HEK293 (cell line): ENCODE measurements around the gene ANAPC16.

Experiments
- BCL11A ChIP-seq: fragments of 450-650 bp; formaldehyde crosslinking; IDR thresholded peaks from 2 replicates; pipeline ENCODE4 v1.5.1; 2016; ENCODE audit warnings: low read depth, missing biosample characterization, missing genetic modification characterization
- EGR2 ChIP-seq: fragments of 450-650 bp; formaldehyde crosslinking; IDR thresholded peaks from 2 replicates; pipeline ENCODE4 v1.5.1; 2016; ENCODE audit warnings: low read depth, missing biosample characterization, missing genetic modification characterization
- HOXD13 ChIP-seq: sonication (generic); formaldehyde crosslinking; IDR thresholded peaks from 2 replicates; pipeline ENCODE4 v1.8.0; 2022; ENCODE audit warnings: missing genetic modification reagents, borderline replicate concordance
- IKZF3 ChIP-seq: fragments of 450-650 bp; IDR thresholded peaks from 2 replicates; pipeline ENCODE4 v1.5.0; 2018; ENCODE audit warnings: missing biosample characterization, mild to moderate bottlenecking, missing genetic modification characterization, moderate library complexity
- RBAK ChIP-seq: fragments of 450-650 bp; formaldehyde crosslinking; IDR thresholded peaks from 2 replicates; pipeline ENCODE4 v1.5.1; 2016; ENCODE audit warnings: missing biosample characterization, missing genetic modification characterization
- SCRT2 ChIP-seq: fragments of 450-650 bp; formaldehyde crosslinking; IDR thresholded peaks from 2 replicates; pipeline ENCODE4 v1.5.1; 2016; ENCODE audit warnings: missing biosample characterization, missing genetic modification characterization
- ZBTB48 ChIP-seq: fragments of 450-650 bp; formaldehyde crosslinking; IDR thresholded peaks from 2 replicates; pipeline ENCODE4 v1.5.1; 2016; ENCODE audit warnings: missing biosample characterization, missing genetic modification characterization
- ZBTB8A ChIP-seq: fragments of 450-650 bp; formaldehyde crosslinking; IDR thresholded peaks from 2 replicates; pipeline ENCODE4 v1.5.1; 2016; ENCODE audit warnings: missing biosample characterization, missing genetic modification characterization
- ZFP37 ChIP-seq: fragments of 450-650 bp; formaldehyde crosslinking; IDR thresholded peaks from 2 replicates; pipeline ENCODE4 v1.5.1; 2016; ENCODE audit warnings: missing biosample characterization, missing genetic modification characterization
- ZFP41 ChIP-seq: fragments of 450-650 bp; formaldehyde crosslinking; IDR thresholded peaks from 2 replicates; pipeline ENCODE4 v1.5.1; 2016; ENCODE audit warnings: missing biosample characterization, missing genetic modification characterization, borderline replicate concordance
- ZNF112 ChIP-seq: fragments of 450-650 bp; formaldehyde crosslinking; IDR thresholded peaks from 2 replicates; pipeline ENCODE4 v1.5.0; 2017; ENCODE audit warnings: missing biosample characterization, missing genetic modification characterization
- ZNF16 ChIP-seq: fragments of 450-650 bp; formaldehyde crosslinking; IDR thresholded peaks from 2 replicates; pipeline ENCODE4 v1.5.1; 2016; ENCODE audit warnings: low read depth, missing biosample characterization, missing genetic modification characterization
- ZNF221 ChIP-seq: fragments of 450-650 bp; formaldehyde crosslinking; IDR thresholded peaks from 2 replicates; pipeline ENCODE4 v1.5.1; 2017; ENCODE audit warnings: missing biosample characterization, missing genetic modification characterization, borderline replicate concordance
- ZNF37A ChIP-seq: fragments of 450-650 bp; IDR thresholded peaks from 2 replicates; pipeline ENCODE4 v1.5.1; 2018; ENCODE audit warnings: missing biosample characterization, missing genetic modification characterization
- ZNF549 ChIP-seq: fragments of 450-650 bp; IDR thresholded peaks from 2 replicates; pipeline ENCODE4 v1.5.1; 2018; ENCODE audit warnings: missing biosample characterization, missing genetic modification characterization, mild to moderate bottlenecking, inconsistent platforms, moderate library complexity
- ZNF585B ChIP-seq: fragments of 450-650 bp; formaldehyde crosslinking; IDR thresholded peaks from 2 replicates; pipeline ENCODE4 v1.5.1; 2016; ENCODE audit warnings: missing biosample characterization, missing genetic modification characterization
- ZNF830 ChIP-seq: fragments of 450-650 bp; IDR thresholded peaks from 2 replicates; pipeline ENCODE4 v1.5.0; 2018; ENCODE audit warnings: missing biosample characterization, missing genetic modification characterization, low read depth, mild to moderate bottlenecking, moderate library complexity
- ZXDB ChIP-seq: fragments of 450-650 bp; formaldehyde crosslinking; IDR thresholded peaks from 2 replicates; pipeline ENCODE4 v1.5.1; 2016; ENCODE audit warnings: missing biosample characterization, missing genetic modification characterization
- TF ChIP-seq, protein P1 (sequence below): fragments of 450-650 bp; formaldehyde crosslinking; IDR thresholded peaks from 2 replicates; pipeline ENCODE4 v1.5.1; 2016; ENCODE audit warnings: missing biosample characterization, missing genetic modification characterization
- TF ChIP-seq, protein P2 (sequence below): fragments of 450-650 bp; formaldehyde crosslinking; IDR thresholded peaks from 2 replicates; pipeline ENCODE4 v1.5.1; 2017; ENCODE audit warnings: missing biosample characterization, missing genetic modification characterization
- TF ChIP-seq, protein P3 (sequence below): fragments of 450-650 bp; formaldehyde crosslinking; IDR thresholded peaks from 2 replicates; pipeline ENCODE4 v1.5.1; 2016; ENCODE audit warnings: missing biosample characterization, missing genetic modification characterization, low read depth
- TF ChIP-seq, protein P4 (sequence below): fragments of 450-650 bp; formaldehyde crosslinking; IDR thresholded peaks from 2 replicates; pipeline ENCODE4 v1.5.1; 2016; ENCODE audit warnings: missing biosample characterization, missing genetic modification characterization
- TF ChIP-seq, protein P5 (sequence below): fragments of 450-650 bp; formaldehyde crosslinking; IDR thresholded peaks from 2 replicates; pipeline ENCODE4 v1.5.1; 2016; ENCODE audit warnings: missing biosample characterization, missing genetic modification characterization, borderline replicate concordance

ANAPC16 gene

DNA sequence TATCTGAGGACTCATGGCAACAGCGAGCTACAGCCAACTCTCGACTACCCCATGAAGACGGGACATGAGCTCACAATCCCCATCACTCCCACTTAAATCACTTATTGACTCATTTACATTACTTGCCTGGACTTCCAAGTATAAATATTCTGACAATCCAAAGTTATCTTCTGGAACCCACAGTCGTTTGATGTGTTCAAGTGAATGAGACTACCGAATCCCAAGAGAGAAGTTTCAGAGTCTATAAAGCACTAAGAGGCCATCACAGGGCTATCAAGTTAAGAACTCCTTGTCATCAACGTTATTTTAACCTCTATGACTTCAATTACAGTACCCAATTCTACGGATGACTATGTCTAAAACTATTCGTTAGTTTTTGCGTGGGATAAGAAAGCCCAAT, 11.5 kb upstream of the ANAPC16 start (continued):
- TF ChIP-seq SCRT2 (tag by site-specific recombination) (peak; percentile 68), ZBTB48 (no peak), RBAK (tag by site-specific recombination) (no peak), ZNF37A (no peak), BCL11A (peak; percentile 98), ZNF585B (no peak), IKZF3 (tag by site-specific recombination) (peak; percentile 47; the same call in 1 of the 2 replicates), ZBTB8A (0 out of 2 replicates have a peak, but pooled peaks have one; percentile 13), ZFP37 (tag by site-specific recombination) (no peak), HOXD13 (CRISPR knock-in tag) (no peak), ZNF549 (tag by site-specific recombination) (no peak), ZNF112 (tag by site-specific recombination) (no peak), ZFP41 (tag by site-specific recombination) (no peak), ZNF221 (tag by site-specific recombination) (no peak), EGR2 (tag by site-specific recombination) (no peak), ZXDB (tag by site-specific recombination) (peak; percentile 93), ZNF16 (tag by site-specific recombination) (no peak), ZNF830 (no peak)
- TF ChIP-seq, protein P1, sequence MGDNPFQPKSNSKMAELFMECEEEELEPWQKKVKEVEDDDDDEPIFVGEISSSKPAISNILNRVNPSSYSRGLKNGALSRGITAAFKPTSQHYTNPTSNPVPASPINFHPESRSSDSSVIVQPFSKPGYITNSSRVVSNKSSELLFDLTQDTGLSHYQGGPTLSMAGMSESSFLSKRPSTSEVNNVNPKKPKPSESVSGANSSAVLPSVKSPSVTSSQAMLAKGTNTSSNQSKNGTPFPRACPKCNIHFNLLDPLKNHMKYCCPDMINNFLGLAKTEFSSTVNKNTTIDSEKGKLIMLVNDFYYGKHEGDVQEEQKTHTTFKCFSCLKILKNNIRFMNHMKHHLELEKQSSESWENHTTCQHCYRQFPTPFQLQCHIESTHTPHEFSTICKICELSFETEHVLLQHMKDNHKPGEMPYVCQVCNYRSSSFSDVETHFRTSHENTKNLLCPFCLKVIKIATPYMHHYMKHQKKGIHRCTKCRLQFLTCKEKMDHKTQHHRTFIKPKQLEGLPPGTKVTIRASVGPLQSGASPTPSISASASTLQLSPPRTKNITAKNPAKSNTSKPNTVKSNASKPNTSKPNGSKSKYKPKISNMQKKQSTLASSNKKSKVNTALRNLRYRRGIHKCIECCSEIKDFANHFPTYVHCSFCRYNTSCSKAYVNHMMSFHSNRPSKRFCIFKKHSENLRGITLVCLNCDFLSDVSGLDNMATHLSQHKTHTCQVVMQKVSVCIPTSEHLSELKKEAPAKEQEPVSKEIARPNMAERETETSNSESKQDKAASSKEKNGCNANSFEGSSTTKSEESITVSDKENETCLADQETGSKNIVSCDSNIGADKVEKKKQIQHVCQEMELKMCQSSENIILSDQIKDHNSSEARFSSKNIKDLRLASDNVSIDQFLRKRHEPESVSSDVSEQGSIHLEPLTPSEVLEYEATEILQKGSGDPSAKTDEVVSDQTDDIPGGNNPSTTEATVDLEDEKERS (tag by site-specific recombination), result no peak
- TF ChIP-seq, protein P2, sequence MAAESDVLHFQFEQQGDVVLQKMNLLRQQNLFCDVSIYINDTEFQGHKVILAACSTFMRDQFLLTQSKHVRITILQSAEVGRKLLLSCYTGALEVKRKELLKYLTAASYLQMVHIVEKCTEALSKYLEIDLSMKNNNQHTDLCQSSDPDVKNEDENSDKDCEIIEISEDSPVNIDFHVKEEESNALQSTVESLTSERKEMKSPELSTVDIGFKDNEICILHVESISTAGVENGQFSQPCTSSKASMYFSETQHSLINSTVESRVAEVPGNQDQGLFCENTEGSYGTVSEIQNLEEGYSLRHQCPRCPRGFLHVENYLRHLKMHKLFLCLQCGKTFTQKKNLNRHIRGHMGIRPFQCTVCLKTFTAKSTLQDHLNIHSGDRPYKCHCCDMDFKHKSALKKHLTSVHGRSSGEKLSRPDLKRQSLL (tag by site-specific recombination), result peak; percentile 40; the same call in 1 of the 2 replicates
- TF ChIP-seq, protein P3, sequence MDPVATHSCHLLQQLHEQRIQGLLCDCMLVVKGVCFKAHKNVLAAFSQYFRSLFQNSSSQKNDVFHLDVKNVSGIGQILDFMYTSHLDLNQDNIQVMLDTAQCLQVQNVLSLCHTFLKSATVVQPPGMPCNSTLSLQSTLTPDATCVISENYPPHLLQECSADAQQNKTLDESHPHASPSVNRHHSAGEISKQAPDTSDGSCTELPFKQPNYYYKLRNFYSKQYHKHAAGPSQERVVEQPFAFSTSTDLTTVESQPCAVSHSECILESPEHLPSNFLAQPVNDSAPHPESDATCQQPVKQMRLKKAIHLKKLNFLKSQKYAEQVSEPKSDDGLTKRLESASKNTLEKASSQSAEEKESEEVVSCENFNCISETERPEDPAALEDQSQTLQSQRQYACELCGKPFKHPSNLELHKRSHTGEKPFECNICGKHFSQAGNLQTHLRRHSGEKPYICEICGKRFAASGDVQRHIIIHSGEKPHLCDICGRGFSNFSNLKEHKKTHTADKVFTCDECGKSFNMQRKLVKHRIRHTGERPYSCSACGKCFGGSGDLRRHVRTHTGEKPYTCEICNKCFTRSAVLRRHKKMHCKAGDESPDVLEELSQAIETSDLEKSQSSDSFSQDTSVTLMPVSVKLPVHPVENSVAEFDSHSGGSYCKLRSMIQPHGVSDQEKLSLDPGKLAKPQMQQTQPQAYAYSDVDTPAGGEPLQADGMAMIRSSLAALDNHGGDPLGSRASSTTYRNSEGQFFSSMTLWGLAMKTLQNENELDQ (tag by site-specific recombination), result no peak
- TF ChIP-seq, protein P4, sequence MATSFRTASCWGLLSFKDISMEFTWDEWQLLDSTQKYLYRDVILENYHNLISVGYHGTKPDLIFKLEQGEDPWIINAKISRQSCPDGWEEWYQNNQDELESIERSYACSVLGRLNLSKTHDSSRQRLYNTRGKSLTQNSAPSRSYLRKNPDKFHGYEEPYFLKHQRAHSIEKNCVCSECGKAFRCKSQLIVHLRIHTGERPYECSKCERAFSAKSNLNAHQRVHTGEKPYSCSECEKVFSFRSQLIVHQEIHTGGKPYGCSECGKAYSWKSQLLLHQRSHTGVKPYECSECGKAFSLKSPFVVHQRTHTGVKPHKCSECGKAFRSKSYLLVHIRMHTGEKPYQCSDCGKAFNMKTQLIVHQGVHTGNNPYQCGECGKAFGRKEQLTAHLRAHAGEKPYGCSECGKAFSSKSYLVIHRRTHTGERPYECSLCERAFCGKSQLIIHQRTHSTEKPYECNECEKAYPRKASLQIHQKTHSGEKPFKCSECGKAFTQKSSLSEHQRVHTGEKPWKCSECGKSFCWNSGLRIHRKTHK (tag by site-specific recombination), result no peak
- TF ChIP-seq, protein P5, sequence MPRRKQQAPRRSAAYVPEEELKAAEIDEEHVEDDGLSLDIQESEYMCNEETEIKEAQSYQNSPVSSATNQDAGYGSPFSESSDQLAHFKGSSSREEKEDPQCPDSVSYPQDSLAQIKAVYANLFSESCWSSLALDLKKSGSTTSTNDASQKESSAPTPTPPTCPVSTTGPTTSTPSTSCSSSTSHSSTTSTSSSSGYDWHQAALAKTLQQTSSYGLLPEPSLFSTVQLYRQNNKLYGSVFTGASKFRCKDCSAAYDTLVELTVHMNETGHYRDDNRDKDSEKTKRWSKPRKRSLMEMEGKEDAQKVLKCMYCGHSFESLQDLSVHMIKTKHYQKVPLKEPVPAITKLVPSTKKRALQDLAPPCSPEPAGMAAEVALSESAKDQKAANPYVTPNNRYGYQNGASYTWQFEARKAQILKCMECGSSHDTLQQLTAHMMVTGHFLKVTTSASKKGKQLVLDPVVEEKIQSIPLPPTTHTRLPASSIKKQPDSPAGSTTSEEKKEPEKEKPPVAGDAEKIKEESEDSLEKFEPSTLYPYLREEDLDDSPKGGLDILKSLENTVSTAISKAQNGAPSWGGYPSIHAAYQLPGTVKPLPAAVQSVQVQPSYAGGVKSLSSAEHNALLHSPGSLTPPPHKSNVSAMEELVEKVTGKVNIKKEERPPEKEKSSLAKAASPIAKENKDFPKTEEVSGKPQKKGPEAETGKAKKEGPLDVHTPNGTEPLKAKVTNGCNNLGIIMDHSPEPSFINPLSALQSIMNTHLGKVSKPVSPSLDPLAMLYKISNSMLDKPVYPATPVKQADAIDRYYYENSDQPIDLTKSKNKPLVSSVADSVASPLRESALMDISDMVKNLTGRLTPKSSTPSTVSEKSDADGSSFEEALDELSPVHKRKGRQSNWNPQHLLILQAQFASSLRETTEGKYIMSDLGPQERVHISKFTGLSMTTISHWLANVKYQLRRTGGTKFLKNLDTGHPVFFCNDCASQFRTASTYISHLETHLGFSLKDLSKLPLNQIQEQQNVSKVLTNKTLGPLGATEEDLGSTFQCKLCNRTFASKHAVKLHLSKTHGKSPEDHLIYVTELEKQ (tag by site-specific recombination), result peak; percentile 99
